HepG2 (cell line): ENCODE measurements around the gene VEPH1. TPM values are rescaled to one million over a fixed set of nuclear protein-coding genes. Genes with fewer than 3 reads are reported as not detected.

ENCODE experiments used
- ATAC-seq: fragments of 200-7000 bp; cut with Tn5 transposase; 3 replicates; pipeline ENCODE4 v1.9.1; 2020; ENCODE audit warnings: mild to moderate bottlenecking, moderate library complexity
- BruUV-seq: library from RNA; stranded (reverse); fragments of 400-500 nt; replicated peaks from 2 replicates; lab custom pipeline; 2021; lab: Mats Ljungman, UMichigan
- CTCF ChIA-PET: fragments of 300-600 bp; formaldehyde crosslinking; extraction: SDS; loops from one replicate; lab custom pipeline; 2021; ENCODE audit warnings: low total read pairs, inconsistent platforms, low intra/inter-chr PET ratio; lab: Yijun Ruan, JAX
- POLR2A ChIA-PET: fragments of 350-600 bp; sonication (Branson Sonifier 250); formaldehyde crosslinking; loops from one replicate; lab custom pipeline; 2020; ENCODE audit warnings: antibody characterized with exemption, inconsistent platforms; lab: Yijun Ruan, JAX
- DNase-seq: peaks from one replicate; pipeline ENCODE4 v3.0.0-alpha.2; 2015; ENCODE audit warnings: low spot score
- FAIRE-seq: peaks from 3 replicates; lab custom pipeline; 2011; peaks lifted over from hg19 to GRCh38; lab: Jason Lieb, UNC
- H2AFZ ChIP-seq: one replicate; pipeline ENCODE4 v1.6.1; 2011; ENCODE audit warnings: low read length, inconsistent platforms
- H3K27ac ChIP-seq: fragments of 300-600 bp; 3 replicates; pipeline ENCODE4 v1.8.0; 2011; ENCODE audit warnings: mixed run types, mild to moderate bottlenecking, mixed read lengths, low read length, inconsistent platforms; ENCODE audit not compliant: insufficient read depth; ENCODE audit errors: extremely low read length
- H3K27me3 ChIP-seq, 2 experiments: fragments of 200-600 bp in 1 of 2; 2 replicates in 1 of 2; 3 replicates in 1 of 2; pipeline versions ENCODE4 v1.6.0 to v1.8.0; 2011; ENCODE audit warnings: low read length in 2 of 2, mild to moderate bottlenecking in 2 of 2, moderate library complexity in 2 of 2, inconsistent platforms in 1 of 2; ENCODE audit not compliant: insufficient read depth in 2 of 2, control insufficient read depth in 1 of 2
- H3K36me3 ChIP-seq, 2 experiments: fragments of 200-600 bp in 1 of 2; replicated peaks in 1 of 2; 2 replicates in 1 of 2; 3 replicates in 1 of 2; pipeline versions ENCODE4 v1.5.1 to v1.8.0; 2011; ENCODE audit warnings: low read length in 2 of 2, inconsistent platforms in 1 of 2; ENCODE audit not compliant: insufficient read depth in 2 of 2, control insufficient read depth in 1 of 2
- H3K4me1 ChIP-seq: 2 replicates; pipeline ENCODE4 v1.5.1; 2012; ENCODE audit warnings: low read length, inconsistent platforms; ENCODE audit not compliant: insufficient read depth
- H3K4me2 ChIP-seq: 2 replicates; pipeline ENCODE4 v1.6.0; 2011; ENCODE audit warnings: low read depth, low read length, inconsistent platforms
- H3K4me3 ChIP-seq, 3 experiments: fragments of 200-600 bp in 1 of 3; sonication (generic), shearing (Covaris generic) in 1 of 3; replicated peaks in 1 of 3; 2 replicates each; pipeline ENCODE4 v1.5.1; 2011 to 2016; ENCODE audit warnings: low read length in 3 of 3, inconsistent platforms in 2 of 3, low read depth in 2 of 3, mild to moderate bottlenecking in 2 of 3, control low read depth in 1 of 3, mixed read lengths in 1 of 3; ENCODE audit not compliant: insufficient read depth in 1 of 3
- H3K79me2 ChIP-seq: one replicate; pipeline ENCODE4 v1.6.1; 2011; ENCODE audit warnings: low read length, inconsistent platforms; ENCODE audit not compliant: insufficient read depth
- H3K9ac ChIP-seq: 2 replicates; pipeline ENCODE4 v1.6.0; 2011; ENCODE audit warnings: mild to moderate bottlenecking, low read depth, low read length, inconsistent platforms; ENCODE audit not compliant: insufficient read depth
- H3K9me3 ChIP-seq: 2 replicates; pipeline ENCODE4 v1.5.1; 2012; ENCODE audit warnings: mild to moderate bottlenecking, low read length
- H4K20me1 ChIP-seq: 2 replicates; pipeline ENCODE4 v1.6.0; 2011; ENCODE audit warnings: inconsistent platforms, mild to moderate bottlenecking, low read length, moderate library complexity; ENCODE audit not compliant: insufficient read depth
- CHCHD3 ChIP-seq: sonication (generic); formaldehyde crosslinking; IDR thresholded peaks from 2 replicates; pipeline ENCODE4 v1.8.0; 2022; ENCODE audit warnings: mild to moderate bottlenecking, missing genetic modification reagents, moderate library complexity
- CREB3 ChIP-seq: sonication (generic); formaldehyde crosslinking; IDR thresholded peaks from 2 replicates; pipeline ENCODE4 v1.5.0; 2020; ENCODE audit warnings: missing genetic modification reagents
- GATAD2A ChIP-seq: IDR thresholded peaks from 2 replicates; pipeline ENCODE4 v1.6.1; 2016
- HHEX ChIP-seq: IDR thresholded peaks from 2 replicates; pipeline ENCODE4 v1.6.1; 2016; ENCODE audit warnings: control low read depth
- REPIN1 ChIP-seq: sonication (generic); formaldehyde crosslinking; IDR thresholded peaks from 2 replicates; pipeline ENCODE4 v1.8.0; 2022; ENCODE audit warnings: missing genetic modification reagents, low read depth, mild to moderate bottlenecking, borderline replicate concordance
- SOX6 ChIP-seq, 2 experiments: fragments of 450-650 bp in 1 of 2; sonication (generic) in 1 of 2; formaldehyde crosslinking in 1 of 2; IDR thresholded peaks; 2 replicates each; pipeline versions ENCODE4 v1.4.0 to v1.6.1; 2017 to 2020; ENCODE audit warnings: antibody characterized with exemption in 1 of 2, mild to moderate bottlenecking in 1 of 2, missing genetic modification reagents in 1 of 2
- STAT5B ChIP-seq: sonication (generic); formaldehyde crosslinking; IDR thresholded peaks from 2 replicates; pipeline ENCODE4 v1.4.0; 2020; ENCODE audit warnings: missing genetic modification reagents
- U2AF1 ChIP-seq: fragments of 200-400 bp; formaldehyde crosslinking; optimal IDR thresholded peaks from 2 replicates; pipeline ENCODE3; 2017; ENCODE audit warnings: mild to moderate bottlenecking, low read depth, low read length
- ZNF362 ChIP-seq: sonication (generic); formaldehyde crosslinking; IDR thresholded peaks from 2 replicates; pipeline ENCODE4 v1.4.0; 2020; ENCODE audit warnings: missing genetic modification reagents, mild to moderate bottlenecking, borderline replicate concordance
- ZNF432 ChIP-seq: sonication (generic); formaldehyde crosslinking; IDR thresholded peaks from 2 replicates; pipeline ENCODE4 v1.5.0; 2020; ENCODE audit warnings: missing genetic modification reagents, mild to moderate bottlenecking, borderline replicate concordance
- ZNF441 ChIP-seq: sonication (generic); formaldehyde crosslinking; IDR thresholded peaks from 2 replicates; pipeline ENCODE4 v1.7.0; 2021; ENCODE audit warnings: missing genetic modification reagents, borderline replicate concordance
- ZNF510 ChIP-seq: sonication (generic); formaldehyde crosslinking; IDR thresholded peaks from 2 replicates; pipeline ENCODE4 v1.4.0; 2020; ENCODE audit warnings: low read depth, mild to moderate bottlenecking, missing genetic modification reagents
- ZNF672 ChIP-seq: sonication (generic); formaldehyde crosslinking; IDR thresholded peaks from 2 replicates; pipeline ENCODE4 v1.8.1; 2022; ENCODE audit warnings: missing genetic modification reagents
- WGBS: methylation state at CpG from one replicate; pipeline ENCODE4 v1.1.6; 2017; ENCODE audit warnings: low lambda C conversion rate; 5-methylcytosine and 5-hydroxymethylcytosine counted together
- in situ Hi-C: cut with HindIII; loops from 2 replicates; pipeline ENCODE4 v1.10.0; 2017; ENCODE audit warnings: low pct_unique_long_range_greater_than_20kb; ENCODE audit not compliant: extremely low pct_ligation_motif_present
- intact Hi-C: fragments of 100-400 bp; cut with micrococcal nuclease; formaldehyde crosslinking; loops from one replicate; pipeline ENCODE4 v1.10.0; 2022; ENCODE audit not compliant: unreplicated experiment
- polyA plus RNA-seq, 8 experiments: library from polyadenylated mRNA; depleted of rRNA in 3 of 8; stranded (reverse) in 7 of 8; unstranded in 1 of 8; fragments of >200 nt; fragmentation: Illumina TruSeq in 4 of 8; extraction: Trizol in 4 of 8; gene quantifications; 2 replicates each; pipeline versions ENCODE4 v1.2.1 to v1.2.3, GENCODE V29; 2011 to 2016; ENCODE audit warnings: low read depth in 4 of 8, missing spikeins in 1 of 8, mixed read lengths in 1 of 8; ENCODE audit not compliant: insufficient read depth in 1 of 8
- total RNA-seq, 5 experiments: library from RNA; depleted of rRNA; stranded (reverse); fragments of >200 nt; fragmentation: Illumina TruSeq; extraction: Trizol; gene quantifications; 2 replicates each; pipeline ENCODE4 v1.2.3, GENCODE V29; 2016; ENCODE audit warnings: low read depth in 1 of 5
- TF ChIP-seq, protein P1 (sequence below): sonication (generic); formaldehyde crosslinking; IDR thresholded peaks from 2 replicates; pipeline ENCODE4 v1.4.0; 2020; ENCODE audit warnings: mild to moderate bottlenecking, missing genetic modification reagents
- TF ChIP-seq, protein P2 (sequence below): sonication (generic); formaldehyde crosslinking; IDR thresholded peaks from 2 replicates; pipeline ENCODE4 v1.4.0; 2020; ENCODE audit warnings: mild to moderate bottlenecking, missing genetic modification reagents, borderline replicate concordance
- TF ChIP-seq, protein P3 (sequence below): IDR thresholded peaks from 2 replicates; pipeline ENCODE4 v1.6.1; 2016

The VEPH1 gene
- total and polyA plus RNA-seq, 2 of the 13 experiments (the other 11 are each of a cell fraction or from before 2014, with no cell fraction given): not detected

DNA sequence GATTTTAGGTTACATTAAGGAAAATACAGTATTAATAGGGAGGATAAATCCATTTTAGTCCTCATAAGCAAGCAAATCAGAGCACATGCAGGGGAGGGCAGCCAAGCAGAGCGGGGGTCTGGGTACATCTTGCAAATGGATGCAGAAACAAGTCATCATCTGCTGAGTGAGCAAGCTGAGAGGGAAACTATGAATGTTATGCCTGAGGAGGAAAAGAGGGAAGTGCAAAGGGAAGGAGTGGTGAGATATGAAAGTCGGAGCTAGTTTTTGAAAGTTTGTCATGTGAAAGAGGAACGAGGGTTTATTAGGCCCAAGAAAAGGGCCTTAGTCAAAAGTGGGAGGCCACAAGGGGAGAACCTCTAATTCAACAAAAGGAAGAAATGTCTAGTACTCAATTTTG is 51.1 kb downstream of the VEPH1 start (continued):
- TF ChIP-seq, protein P1, sequence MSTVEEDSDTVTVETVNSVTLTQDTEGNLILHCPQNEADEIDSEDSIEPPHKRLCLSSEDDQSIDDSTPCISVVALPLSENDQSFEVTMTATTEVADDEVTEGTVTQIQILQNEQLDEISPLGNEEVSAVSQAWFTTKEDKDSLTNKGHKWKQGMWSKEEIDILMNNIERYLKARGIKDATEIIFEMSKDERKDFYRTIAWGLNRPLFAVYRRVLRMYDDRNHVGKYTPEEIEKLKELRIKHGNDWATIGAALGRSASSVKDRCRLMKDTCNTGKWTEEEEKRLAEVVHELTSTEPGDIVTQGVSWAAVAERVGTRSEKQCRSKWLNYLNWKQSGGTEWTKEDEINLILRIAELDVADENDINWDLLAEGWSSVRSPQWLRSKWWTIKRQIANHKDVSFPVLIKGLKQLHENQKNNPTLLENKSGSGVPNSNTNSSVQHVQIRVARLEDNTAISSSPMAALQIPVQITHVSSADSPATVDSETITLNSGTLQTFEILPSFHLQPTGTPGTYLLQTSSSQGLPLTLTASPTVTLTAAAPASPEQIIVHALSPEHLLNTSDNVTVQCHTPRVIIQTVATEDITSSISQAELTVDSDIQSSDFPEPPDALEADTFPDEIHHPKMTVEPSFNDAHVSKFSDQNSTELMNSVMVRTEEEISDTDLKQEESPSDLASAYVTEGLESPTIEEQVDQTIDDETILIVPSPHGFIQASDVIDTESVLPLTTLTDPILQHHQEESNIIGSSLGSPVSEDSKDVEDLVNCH (CRISPR knock-in tag): no peak
- TF ChIP-seq, protein P2, sequence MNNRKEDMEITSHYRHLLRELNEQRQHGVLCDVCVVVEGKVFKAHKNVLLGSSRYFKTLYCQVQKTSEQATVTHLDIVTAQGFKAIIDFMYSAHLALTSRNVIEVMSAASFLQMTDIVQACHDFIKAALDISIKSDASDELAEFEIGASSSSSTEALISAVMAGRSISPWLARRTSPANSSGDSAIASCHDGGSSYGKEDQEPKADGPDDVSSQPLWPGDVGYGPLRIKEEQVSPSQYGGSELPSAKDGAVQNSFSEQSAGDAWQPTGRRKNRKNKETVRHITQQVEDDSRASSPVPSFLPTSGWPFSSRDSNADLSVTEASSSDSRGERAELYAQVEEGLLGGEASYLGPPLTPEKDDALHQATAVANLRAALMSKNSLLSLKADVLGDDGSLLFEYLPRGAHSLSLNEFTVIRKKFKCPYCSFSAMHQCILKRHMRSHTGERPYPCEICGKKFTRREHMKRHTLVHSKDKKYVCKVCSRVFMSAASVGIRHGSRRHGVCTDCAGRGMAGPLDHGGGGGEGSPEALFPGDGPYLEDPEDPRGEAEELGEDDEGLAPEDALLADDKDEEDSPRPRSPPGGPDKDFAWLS: no peak
- TF ChIP-seq GATAD2A (CRISPR knock-in tag): no peak
- TF ChIP-seq, protein P3, sequence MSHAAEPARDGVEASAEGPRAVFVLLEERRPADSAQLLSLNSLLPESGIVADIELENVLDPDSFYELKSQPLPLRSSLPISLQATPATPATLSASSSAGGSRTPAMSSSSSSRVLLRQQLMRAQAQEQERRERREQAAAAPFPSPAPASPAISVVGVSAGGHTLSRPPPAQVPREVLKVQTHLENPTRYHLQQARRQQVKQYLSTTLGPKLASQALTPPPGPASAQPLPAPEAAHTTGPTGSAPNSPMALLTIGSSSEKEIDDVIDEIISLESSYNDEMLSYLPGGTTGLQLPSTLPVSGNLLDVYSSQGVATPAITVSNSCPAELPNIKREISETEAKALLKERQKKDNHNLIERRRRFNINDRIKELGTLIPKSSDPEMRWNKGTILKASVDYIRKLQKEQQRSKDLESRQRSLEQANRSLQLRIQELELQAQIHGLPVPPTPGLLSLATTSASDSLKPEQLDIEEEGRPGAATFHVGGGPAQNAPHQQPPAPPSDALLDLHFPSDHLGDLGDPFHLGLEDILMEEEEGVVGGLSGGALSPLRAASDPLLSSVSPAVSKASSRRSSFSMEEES (CRISPR knock-in tag): no peak
- TF ChIP-seq ZNF432: no peak

DNA sequence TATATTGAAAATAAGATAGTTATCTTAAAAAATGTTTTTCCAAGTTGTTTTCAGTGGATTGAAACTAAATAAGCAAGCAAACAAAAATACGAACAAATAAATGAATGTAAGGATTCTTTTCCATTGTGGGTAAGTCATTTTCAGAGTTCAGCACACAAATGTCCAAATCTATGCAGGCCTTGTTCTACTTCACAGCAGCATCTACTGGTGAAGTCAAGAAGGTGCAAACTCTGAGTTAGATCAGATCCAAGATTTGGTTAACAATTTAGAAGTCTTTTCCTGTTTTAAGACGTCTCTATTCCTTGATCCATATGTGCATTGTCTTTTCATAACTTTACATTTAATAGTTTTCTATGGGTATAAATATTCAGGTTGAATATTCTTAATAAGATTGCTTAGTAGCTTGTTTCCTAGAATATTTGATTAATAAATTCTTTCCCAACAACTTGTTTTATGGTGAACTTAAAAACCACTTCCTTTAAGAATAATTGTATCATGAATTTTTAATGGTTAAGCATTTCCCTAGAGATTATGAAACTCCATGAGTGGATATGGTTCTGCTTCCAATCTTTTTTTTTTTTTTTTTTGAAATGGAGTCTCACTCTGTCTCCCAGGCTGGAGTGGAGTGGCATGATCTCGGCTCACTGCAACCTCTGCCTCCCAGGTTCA is 56.1 kb downstream of the VEPH1 start:
- in situ Hi-C loops (no loop called here), intact Hi-C loops (no loop called here)
- POLR2A ChIA-PET: no interaction called here
- Histone ChIP-seq H3K4me1 (no peaks in the 10 kb centered on the region), H3K9ac (no peak overlapping the region), H3K4me3 (no peak overlapping the region), H2AFZ (no peak overlapping the region), H3K79me2 (no peaks in the 10 kb centered on the region), H3K36me3 (no peaks in the 10 kb centered on the region), H4K20me1 (no peaks in the 10 kb centered on the region), H3K9me3 (no peaks in the 10 kb centered on the region), H3K27ac (no peak overlapping the region), H3K27me3 (no peaks in the 10 kb centered on the region), H3K4me2 (no peak overlapping the region)
- ATAC-seq (no peak; the same call in 2 of the 3 replicates), DNase-seq (no peak), FAIRE-seq (no peak)
- no TSS peak for BruUV-seq
- WGBS: 0% methylated on average over 3 of the region's 3 CpGs
- CTCF ChIA-PET: no interaction called here
- TF ChIP-seq ZNF362 (CRISPR knock-in tag) (no peak), SOX6 (IDR thresholded peaks at IDR 0.05) (no peak), SOX6 (CRISPR knock-in tag; IDR thresholded peaks at IDR 0.05) (no peak), STAT5B (CRISPR knock-in tag) (no peak), CREB3 (CRISPR knock-in tag) (no peak), ZNF441 (CRISPR knock-in tag) (no peak), REPIN1 (CRISPR knock-in tag) (no peak), ZNF672 (no peak), HHEX (CRISPR knock-in tag) (no peak), U2AF1 (no peak), ZNF510 (CRISPR knock-in tag) (no peak), CHCHD3 (CRISPR knock-in tag) (no peak)
